GM08714 (cell line): ENCODE measurements around the gene BTNL8.

ENCODE experiments used
- H3K4me3 ChIP-seq: fragments of 200-500 bp; sonication (Bioruptor generic); 2 replicates; pipeline ENCODE4 v1.5.1; 2014; ENCODE audit warnings: mild to moderate bottlenecking, low read length, inconsistent platforms
- ZNF274 ChIP-seq: IDR thresholded peaks from 2 replicates; pipeline ENCODE4 v1.6.1; 2012; ENCODE audit warnings: mild to moderate bottlenecking, low read depth, low read length

The BTNL8 gene

DNA sequence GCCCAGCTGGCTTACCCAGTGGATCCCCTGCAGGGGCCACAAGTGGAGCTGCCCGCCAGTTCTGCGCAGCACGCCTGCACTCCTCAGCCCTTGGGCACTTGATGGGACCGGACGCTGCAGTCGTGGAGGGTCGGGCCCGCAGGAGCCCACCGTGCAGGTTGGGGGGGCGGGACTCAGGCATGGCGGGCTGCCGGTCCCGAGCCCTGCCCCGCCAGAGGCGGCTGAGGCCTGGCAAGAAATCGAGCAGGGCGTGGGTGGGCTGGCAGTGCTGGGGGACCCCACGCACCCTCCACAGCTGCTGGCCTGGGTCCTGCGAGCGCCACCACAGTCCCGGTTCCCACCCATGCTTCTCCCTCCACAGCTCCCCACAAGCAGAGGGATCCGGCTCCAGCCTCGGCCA lies 70.4 kb downstream of the BTNL8 start:
- TF ChIP-seq ZNF274 = no peak
- no peak overlapping the region for H3K4me3 ChIP-seq

GRCh38 chr5:180970336-180970735 lies 71.4 kb downstream of the BTNL8 start:
- no peak for TF ChIP-seq ZNF274
- no peak overlapping the region for H3K4me3 ChIP-seq

DNA sequence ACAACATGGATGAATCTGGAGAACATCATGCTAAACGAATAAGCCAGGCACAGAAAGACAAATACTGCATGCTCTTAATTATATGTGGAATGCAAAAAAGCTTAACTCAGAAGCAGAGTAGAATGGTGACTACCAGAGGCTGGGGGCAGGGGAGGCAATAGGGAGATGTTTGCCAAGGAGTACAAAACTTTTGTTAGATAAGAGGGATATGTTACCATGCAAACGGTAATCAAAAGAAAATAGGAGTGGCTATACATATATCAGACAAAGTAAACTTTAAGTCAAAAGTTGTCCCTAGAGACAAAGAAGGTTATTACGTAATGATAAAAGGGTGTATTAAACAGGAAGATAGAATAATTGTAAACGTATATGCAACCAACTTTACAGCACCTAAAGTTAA lies 71.9 kb downstream of the BTNL8 start:
- no peak overlapping the region for H3K4me3 ChIP-seq
- no peak for TF ChIP-seq ZNF274

DNA sequence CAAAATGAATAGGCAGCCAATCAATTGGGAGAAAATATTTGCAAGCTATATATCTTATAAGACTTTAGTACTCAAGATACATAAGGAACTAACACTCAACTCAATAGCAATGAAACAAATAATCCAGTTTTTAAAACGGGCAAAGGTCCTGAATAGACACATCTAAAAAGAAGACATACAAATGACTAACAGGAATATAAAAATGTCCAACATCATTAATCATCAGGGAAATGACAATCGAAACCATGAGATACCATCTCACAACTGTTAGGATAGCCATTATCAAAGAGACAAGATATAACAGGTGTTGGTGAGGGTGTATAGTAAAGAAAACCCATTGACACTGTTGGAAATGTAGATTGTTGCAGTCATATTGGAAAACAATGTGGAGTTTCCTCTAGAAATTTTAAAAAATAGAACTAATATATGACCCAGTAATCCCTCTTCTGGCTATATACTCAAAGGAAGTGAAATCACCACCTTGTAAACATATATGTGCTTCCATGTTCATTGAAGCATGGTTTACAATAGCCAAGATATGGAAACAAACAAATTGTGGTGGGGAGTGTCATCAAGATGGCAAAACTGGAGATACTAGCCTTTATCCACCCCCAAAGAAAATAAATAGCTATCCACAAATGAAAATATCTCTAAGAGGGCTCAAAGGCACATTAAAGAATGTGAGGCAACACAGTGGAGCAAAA lies 75.8 kb downstream of the BTNL8 start:
- TF ChIP-seq ZNF274 = no peak
- H3K4me3 ChIP-seq = no peak overlapping the region

GRCh38 chr5:180975338-180975737 lies 76.4 kb downstream of the BTNL8 start:
- TF ChIP-seq ZNF274 = no peak
- no peak overlapping the region for H3K4me3 ChIP-seq

DNA sequence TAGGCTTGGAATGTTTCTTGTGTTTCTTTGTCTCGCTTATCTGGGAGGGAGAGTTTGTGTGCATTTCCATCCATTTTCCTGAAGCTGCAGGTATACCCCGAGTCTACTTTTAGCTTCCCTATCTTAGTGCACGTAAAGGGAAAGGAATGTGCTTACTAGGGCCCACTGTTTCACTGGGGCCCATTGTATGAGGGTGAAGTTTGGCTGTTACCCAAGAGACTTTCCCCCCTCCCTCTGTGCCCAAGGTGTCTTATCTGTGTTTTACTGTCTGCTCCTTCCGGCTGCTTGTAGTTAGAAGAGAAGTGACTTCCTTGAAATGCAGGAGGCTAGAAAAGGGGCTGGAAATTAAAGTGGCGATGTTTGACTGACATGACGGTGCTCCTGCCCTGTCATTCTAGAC lies 77.6 kb downstream of the BTNL8 start:
- TF ChIP-seq ZNF274 = no peak

DNA sequence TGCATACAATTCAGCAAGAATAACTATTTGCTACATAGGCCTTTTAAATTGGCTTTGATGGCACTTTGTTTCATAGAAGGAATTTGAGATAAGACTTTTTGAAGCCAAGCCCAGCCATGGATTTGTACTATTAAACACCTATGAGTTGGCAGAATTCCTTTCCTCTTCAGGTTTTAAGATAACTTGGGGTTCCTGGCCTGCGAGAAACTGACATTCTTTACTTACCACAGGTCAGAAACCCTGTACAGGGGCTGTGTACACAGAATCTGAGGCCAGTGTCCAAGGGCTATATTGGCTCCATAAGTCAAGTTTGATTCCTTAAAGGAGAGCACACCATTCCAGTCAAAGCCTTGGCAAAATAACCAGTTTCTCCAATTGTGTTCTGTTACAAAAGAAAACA lies 78.9 kb downstream of the BTNL8 start:
- TF ChIP-seq ZNF274 = no peak
- H3K4me3 ChIP-seq = no peak overlapping the region

More for the DNA sequence above, 77.6 kb downstream of the BTNL8 start:
- H3K4me3 ChIP-seq = no peak overlapping the region

- no peak for TF ChIP-seq ZNF274
- no peak overlapping the region for H3K4me3 ChIP-seq
Observed at GRCh38 chr5:180982008-180982741, 83.2 kb downstream of the BTNL8 start.

GRCh38 chr5:180988016-180988415 lies 89.1 kb downstream of the BTNL8 start:
- TF ChIP-seq ZNF274 = no peak
- no peak overlapping the region for H3K4me3 ChIP-seq

DNA sequence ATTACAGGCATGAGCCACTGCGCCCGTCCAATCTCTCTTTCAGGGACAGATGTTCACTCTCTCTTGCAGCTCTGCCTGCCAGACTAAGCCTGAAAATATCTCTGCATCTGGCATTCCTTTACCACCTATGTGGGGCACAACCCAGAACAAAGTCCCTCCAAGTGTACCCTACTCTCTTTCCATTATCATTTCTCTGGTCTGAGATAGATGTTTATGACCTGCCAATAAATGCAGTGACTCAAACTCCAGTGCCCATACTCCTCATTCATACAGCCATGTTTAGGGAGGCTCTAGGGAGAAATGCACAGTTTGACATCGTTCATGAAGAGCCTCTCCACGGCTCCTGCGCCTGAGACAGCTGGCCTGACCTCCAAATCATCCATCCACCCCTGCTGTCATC lies 89.6 kb downstream of the BTNL8 start, which contains the start of gene BTNL3:
Gene BTNL3 (plus strand): TSS at position 255 of the 400 bp plus-strand sequence. CDS start 183 bp downstream, outside the sequence.
- no peak for TF ChIP-seq ZNF274
- no peak within 1 kb of the TSS for H3K4me3 ChIP-seq

GRCh38 chr5:180990086-180990881 lies 91.3 kb downstream of the BTNL8 start:
- no peak overlapping the region for H3K4me3 ChIP-seq
- no peak for TF ChIP-seq ZNF274

DNA sequence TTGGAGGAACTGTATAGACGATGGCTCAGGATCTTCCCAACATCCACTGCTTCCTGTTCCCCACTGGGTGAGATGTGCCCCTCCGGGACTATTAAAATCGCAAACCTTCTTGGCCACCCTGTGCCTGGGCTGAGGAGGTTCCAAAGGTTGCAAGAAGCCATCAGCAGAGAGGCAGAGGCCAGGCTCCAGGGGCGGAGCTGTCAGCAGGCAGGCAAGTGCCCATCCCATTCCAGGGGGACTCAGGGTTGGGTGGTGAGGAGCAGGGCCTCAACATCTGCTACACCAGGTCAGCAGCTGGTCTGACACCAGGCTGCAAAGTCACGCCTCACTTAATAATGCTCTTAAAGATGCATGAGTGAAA lies 91.9 kb downstream of the BTNL8 start:
- H3K4me3 ChIP-seq = no peak overlapping the region
- TF ChIP-seq ZNF274 = no peak
